ENCODE data around the gene CDH13. TPM values are rescaled to one million over a fixed set of nuclear protein-coding genes. Genes with fewer than 3 reads are reported as not detected.

CDH13 gene
- total RNA-seq, 4 donors from 2014 or later = 6.4 to 19.7 (median 11.7) TPM

DNA sequence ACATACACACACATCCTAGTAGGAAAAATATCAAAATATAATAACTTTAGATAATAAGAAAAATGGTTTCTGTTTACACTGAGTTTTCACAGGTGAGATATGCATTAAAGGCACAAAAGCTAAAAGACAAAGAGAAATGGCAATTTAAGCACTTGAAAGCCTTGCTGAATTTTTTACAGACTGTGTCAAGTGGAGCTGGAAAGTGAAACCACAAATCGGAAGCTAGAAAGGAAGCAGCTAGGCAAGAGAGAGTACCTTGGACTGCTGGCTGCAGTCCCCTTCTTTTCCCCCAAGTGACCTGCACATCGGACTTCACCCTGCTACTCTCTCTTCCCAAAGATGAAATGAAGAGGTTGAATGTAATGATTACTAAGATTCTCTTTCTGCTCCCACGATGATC is 135.1 kb downstream of the CDH13 start:
- TF ChIP-seq, protein P1, sequence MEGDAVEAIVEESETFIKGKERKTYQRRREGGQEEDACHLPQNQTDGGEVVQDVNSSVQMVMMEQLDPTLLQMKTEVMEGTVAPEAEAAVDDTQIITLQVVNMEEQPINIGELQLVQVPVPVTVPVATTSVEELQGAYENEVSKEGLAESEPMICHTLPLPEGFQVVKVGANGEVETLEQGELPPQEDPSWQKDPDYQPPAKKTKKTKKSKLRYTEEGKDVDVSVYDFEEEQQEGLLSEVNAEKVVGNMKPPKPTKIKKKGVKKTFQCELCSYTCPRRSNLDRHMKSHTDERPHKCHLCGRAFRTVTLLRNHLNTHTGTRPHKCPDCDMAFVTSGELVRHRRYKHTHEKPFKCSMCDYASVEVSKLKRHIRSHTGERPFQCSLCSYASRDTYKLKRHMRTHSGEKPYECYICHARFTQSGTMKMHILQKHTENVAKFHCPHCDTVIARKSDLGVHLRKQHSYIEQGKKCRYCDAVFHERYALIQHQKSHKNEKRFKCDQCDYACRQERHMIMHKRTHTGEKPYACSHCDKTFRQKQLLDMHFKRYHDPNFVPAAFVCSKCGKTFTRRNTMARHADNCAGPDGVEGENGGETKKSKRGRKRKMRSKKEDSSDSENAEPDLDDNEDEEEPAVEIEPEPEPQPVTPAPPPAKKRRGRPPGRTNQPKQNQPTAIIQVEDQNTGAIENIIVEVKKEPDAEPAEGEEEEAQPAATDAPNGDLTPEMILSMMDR (IDR thresholded peaks at IDR 0.05; ENCODE audit: low read depth) = no peak

DNA sequence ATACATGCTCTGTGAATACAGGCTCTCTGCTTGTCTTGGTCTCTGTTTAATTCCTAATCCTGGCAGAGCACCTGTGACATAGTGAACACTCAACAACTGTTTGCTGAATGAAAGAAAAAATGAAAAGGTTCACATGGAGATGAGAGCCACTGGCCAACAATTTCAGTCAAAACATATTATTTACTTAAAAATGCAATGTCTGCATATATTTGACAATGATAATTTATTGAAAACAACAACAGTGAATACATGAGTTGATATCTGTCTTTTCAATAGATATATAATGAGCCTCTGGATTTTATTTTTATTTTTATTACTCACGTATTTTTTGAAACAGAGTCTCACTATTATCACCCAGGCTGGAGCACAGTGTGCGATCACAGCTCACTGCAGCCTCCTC is 136.6 kb downstream of the CDH13 start:
- TF ChIP-seq, protein P1 (IDR thresholded peaks at IDR 0.05; ENCODE audit: low read depth) = no peak

DNA sequence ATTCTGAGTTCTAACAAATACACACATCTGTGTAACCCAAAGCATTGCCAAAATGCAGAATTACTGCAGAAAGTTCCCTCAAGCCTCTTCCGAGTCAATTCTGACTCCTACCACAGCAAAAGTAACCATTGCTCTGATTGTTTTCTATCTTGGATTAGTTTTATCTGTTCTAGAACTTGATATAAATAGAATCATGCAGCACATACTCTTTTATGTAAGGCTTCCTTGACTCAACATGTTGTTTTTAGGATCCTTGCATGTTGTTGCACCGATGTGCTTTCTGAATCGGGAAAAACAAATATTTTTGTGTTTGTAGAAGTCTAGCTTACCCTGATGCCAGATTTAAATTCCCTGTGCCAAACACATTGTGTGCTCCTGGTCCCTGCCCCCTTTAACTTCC is 140.4 kb downstream of the CDH13 start:
- TF ChIP-seq, protein P1 (IDR thresholded peaks at IDR 0.05; ENCODE audit: low read depth) = no peak

DNA sequence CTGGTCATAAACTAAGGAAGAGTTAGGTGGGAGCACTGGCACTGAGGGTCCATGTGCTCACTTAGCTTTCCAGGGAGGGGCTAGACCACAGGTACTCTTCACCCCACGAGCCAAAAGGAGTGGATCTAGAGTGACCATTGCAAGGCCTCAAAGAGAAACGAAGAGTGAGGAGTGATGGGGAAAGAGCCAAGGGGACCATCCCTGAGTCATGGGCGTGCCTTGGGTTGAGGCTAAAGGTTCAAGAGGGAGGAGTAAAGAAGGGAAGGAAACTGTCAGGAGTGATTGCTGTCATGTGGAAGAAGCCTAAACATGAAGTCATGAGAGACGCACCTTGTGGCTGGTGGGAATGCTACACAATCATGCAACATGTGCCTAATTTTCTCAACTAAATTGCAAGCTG is 141.0 kb downstream of the CDH13 start:
- TF ChIP-seq, protein P1 (IDR thresholded peaks at IDR 0.05; ENCODE audit: low read depth) = no peak

DNA sequence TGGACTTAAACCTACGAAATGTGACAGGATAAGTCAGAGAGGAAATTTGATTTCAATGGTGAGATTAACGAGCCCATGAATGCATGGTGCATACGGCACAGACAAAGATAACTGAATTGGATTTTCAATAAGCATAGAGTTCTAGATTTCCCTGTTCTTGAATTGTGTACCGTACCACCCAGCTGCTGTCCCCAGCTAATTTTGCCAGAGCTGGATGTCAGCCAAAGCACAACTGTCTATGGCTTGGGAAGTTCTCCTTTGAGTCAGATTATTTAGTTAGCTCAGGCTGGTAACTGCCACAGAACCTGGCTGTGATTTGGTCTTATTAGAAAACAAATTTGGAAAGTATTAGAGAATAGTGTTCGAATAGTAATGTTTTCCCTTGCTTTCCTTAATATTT is 143.1 kb downstream of the CDH13 start:
- TF ChIP-seq, protein P1 (IDR thresholded peaks at IDR 0.05; ENCODE audit: low read depth) = no peak

DNA sequence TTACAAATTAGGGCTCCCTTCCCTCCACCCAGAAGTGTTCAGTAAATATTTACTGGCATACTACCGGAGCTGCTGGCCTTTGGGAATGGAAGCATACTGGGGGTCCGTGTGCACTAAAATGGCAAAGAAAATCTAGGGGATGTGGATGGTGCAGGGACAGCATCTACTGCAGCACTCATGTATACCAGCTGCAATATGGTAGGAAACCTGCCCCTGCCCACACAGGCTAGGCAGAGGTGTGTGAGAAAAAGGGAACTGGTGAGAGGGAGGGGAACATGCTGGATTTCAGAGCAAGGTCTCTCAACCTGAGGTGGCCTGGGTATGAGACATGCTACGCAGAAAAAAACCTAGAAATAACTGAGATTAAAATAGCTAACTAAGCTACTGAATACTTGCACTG is 145.4 kb downstream of the CDH13 start:
- TF ChIP-seq, protein P1 (IDR thresholded peaks at IDR 0.05; ENCODE audit: low read depth) = no peak

DNA sequence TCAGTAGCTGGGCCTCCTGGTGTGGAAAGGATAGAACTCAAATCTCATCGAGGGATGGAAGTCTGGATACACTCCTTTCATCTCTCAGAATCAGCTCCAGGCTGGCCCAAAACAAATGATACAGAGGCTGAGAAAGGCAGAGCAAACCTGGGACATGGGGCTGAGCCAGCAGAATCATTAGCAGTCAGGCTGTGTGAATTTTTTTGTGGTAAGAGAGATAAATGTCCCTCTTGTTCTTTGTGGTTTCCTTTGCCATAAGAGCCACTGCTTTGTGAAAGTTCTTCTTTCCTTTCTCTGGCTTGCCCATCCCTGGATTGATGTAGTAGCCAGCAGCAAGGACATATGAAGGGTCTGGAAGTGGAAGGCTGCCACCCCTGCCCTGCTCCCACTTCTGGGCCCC is 146.2 kb downstream of the CDH13 start:
- TF ChIP-seq, protein P1 (IDR thresholded peaks at IDR 0.05; ENCODE audit: low read depth) = no peak
